Upper lobe of left lung (tissue), 6 donors: ENCODE measurements around the gene RFK. TPM values are rescaled to one million over a fixed set of nuclear protein-coding genes. Genes with fewer than 3 reads are reported as not detected.
A peak's percentile ranks its signal among the peaks of the same experiment; 100 is the strongest.

Experiments used
- ATAC-seq, 2 donors: fragments of 200-7000 bp; cut with Tn5 transposase; one replicate each; pipeline ENCODE4 v1.9.1; 2022; ENCODE audit warnings: mild to moderate bottlenecking in 2 of 2, moderate library complexity in 2 of 2; ENCODE audit not compliant: low FRiP score in 2 of 2
- DNase-seq, 2 donors: peaks; one replicate each; pipeline ENCODE4 v3.0.0-alpha.2; 2019 to 2020
- H3K27ac ChIP-seq, 4 donors: fragments of 200-600 bp; sonication (generic); one replicate each; pipeline ENCODE4 v1.5.1; 2016 to 2019
- H3K27me3 ChIP-seq, 4 donors: fragments of 200-600 bp; sonication (generic); one replicate each; pipeline ENCODE4 v1.5.1; 2017 to 2019
- H3K36me3 ChIP-seq, 4 donors: fragments of 200-600 bp; sonication (generic); one replicate each; pipeline ENCODE4 v1.5.1; 2016 to 2019
- H3K4me1 ChIP-seq, 4 donors: fragments of 200-600 bp; sonication (generic); one replicate each; pipeline ENCODE4 v1.5.1; 2018 to 2019
- H3K4me3 ChIP-seq, 4 donors: fragments of 200-600 bp; sonication (generic); one replicate each; pipeline ENCODE4 v1.5.1; 2017 to 2019; ENCODE audit warnings: mild to moderate bottlenecking in 2 of 4, moderate library complexity in 1 of 4
- H3K9me3 ChIP-seq, 4 donors: fragments of 200-600 bp; sonication (generic); one replicate each; pipeline ENCODE4 v1.5.1; 2018 to 2019
- CTCF ChIP-seq, 6 experiments: fragments of 450-650 bp in 4 of 6; fragments of 200-600 bp in 2 of 6; sonication (generic) in 2 of 6; IDR thresholded peaks; one replicate each; pipeline ENCODE4 v1.5.1; 2016 to 2019; ENCODE audit warnings: antibody characterized with exemption in 6 of 6
- EP300 ChIP-seq, 4 donors: sonication (generic); formaldehyde crosslinking; IDR thresholded peaks; one replicate each; pipeline ENCODE4 v1.5.1; 2017; ENCODE audit warnings: antibody characterized with exemption in 4 of 4, control low read depth in 2 of 4
- POLR2A ChIP-seq, 4 donors: fragments of 450-650 bp; IDR thresholded peaks; one replicate each; pipeline ENCODE4 v1.5.1; 2016 to 2017; ENCODE audit warnings: antibody characterized with exemption in 4 of 4, mild to moderate bottlenecking in 2 of 4
- POLR2AphosphoS5 ChIP-seq, 2 donors: sonication (generic); formaldehyde crosslinking; IDR thresholded peaks; one replicate each; pipeline ENCODE4 v1.5.1; 2017; ENCODE audit warnings: antibody characterized with exemption in 2 of 2
- WGBS, 2 donors: methylation state at CpG; one replicate each; pipeline ENCODE4 v1.1.5; 2017 to 2018; 5-methylcytosine and 5-hydroxymethylcytosine counted together
- total RNA-seq, 6 donors: library from RNA; depleted of rRNA in 4 of 6; stranded (reverse); fragments of >200 nt in 4 of 6; gene quantifications; one replicate each; pipeline versions ENCODE4 v1.1.0 to v1.2.1, GENCODE V29; 2016 to 2021
- donor health status: DM: no; HTN: no; CAD: no; lungs with moderate emphysema.
- donor health status: DM: no; HTN: yes; CAD: no; lungs with severe emphysema.

Gene RFK
- total RNA-seq, 6 donors from 2014 or later, result 4.8 to 24.3 (median 14.7) TPM

- ATAC-seq (no peak), DNase-seq (no peak)
- Histone ChIP-seq H3K9me3 (no peaks in the 10 kb centered on the region), H3K27me3 (no peaks in the 10 kb centered on the region), H3K4me3 (no peak overlapping the region), H3K36me3 (no peaks in the 10 kb centered on the region), H3K27ac (no peak overlapping the region), H3K4me1 (peaks cover 0 to 8% (median 5%) of the 10 kb centered on the region in 4 donors)
- TF ChIP-seq EP300 (IDR thresholded peaks at IDR 0.05) (no peak), POLR2AphosphoS5 (IDR thresholded peaks at IDR 0.05) (no peak), POLR2A (IDR thresholded peaks at IDR 0.05) (no peak), CTCF (IDR thresholded peaks at IDR 0.05) (no peak)
These were observed 11.6 kb upstream of the RFK start for GRCh38 chr9:76405868-76406267.

- Histone ChIP-seq H3K27ac (no peak overlapping the region), H3K27me3 (no peaks in the 10 kb centered on the region), H3K9me3 (no peaks in the 10 kb centered on the region), H3K4me3 (no peak overlapping the region), H3K4me1 (peaks cover 0 to 8% (median 5%) of the 10 kb centered on the region in 4 donors), H3K36me3 (no peaks in the 10 kb centered on the region)
- ATAC-seq (no peak), DNase-seq (no peak)
- 63 to 71% methylated on average over 3 of the region's 3 CpGs for WGBS, 2 donors
- no peak for TF ChIP-seq POLR2AphosphoS5 (IDR thresholded peaks at IDR 0.05)
- TF ChIP-seq CTCF (IDR thresholded peaks at IDR 0.05), result no peak
- no peak for TF ChIP-seq POLR2A (IDR thresholded peaks at IDR 0.05)
- TF ChIP-seq EP300 (IDR thresholded peaks at IDR 0.05), result no peak
These were observed 11.1 kb upstream of the RFK start for GRCh38 chr9:76405340-76405739.

- WGBS, 2 donors, result 67 to 81% methylated on average over 1 of the region's 1 CpG
- no peaks in the 10 kb centered on the region for H3K36me3 ChIP-seq
These were observed 10.2 kb upstream of the RFK start for GRCh38 chr9:76404401-76404800.

GRCh38 chr9:76403352-76403751, 9.1 kb upstream of the RFK start:
- Histone ChIP-seq H3K9me3 (no peaks in the 10 kb centered on the region), H3K36me3 (no peaks in the 10 kb centered on the region), H3K4me1 (peaks cover 0 to 8% (median 5%) of the 10 kb centered on the region in 4 donors), H3K4me3 (no peak overlapping the region), H3K27me3 (no peaks in the 10 kb centered on the region), H3K27ac (peak overlapping the region in 2 of 4 donors; percentile 51 to 61)
- ATAC-seq, result peak; percentile 46 to 88
- DNase-seq, result no peak
- TF ChIP-seq EP300 (IDR thresholded peaks at IDR 0.05) (no peak), CTCF (IDR thresholded peaks at IDR 0.05) (peak; percentile 39 to 77 (median 58))
- WGBS, 2 donors, result 3 to 5% methylated on average over 2 of the region's 2 CpGs

More at GRCh38 chr9:76404401-76404800, 10.2 kb upstream of the RFK start:
- Histone ChIP-seq H3K27ac (no peak overlapping the region), H3K4me3 (no peak overlapping the region), H3K9me3 (no peaks in the 10 kb centered on the region), H3K27me3 (no peaks in the 10 kb centered on the region), H3K4me1 (peaks cover 0 to 8% (median 5%) of the 10 kb centered on the region in 4 donors)
- no peak for DNase-seq
- ATAC-seq, result no peak
- TF ChIP-seq EP300 (IDR thresholded peaks at IDR 0.05) (no peak), POLR2AphosphoS5 (IDR thresholded peaks at IDR 0.05) (no peak)

GRCh38 chr9:76401580-76402354, 7.5 kb upstream of the RFK start:
- Histone ChIP-seq H3K27me3 (no peaks in the 10 kb centered on the region), H3K4me3 (no peak overlapping the region), H3K4me1 (peaks cover 0 to 8% (median 5%) of the 10 kb centered on the region in 4 donors), H3K27ac (no peak overlapping the region), H3K36me3 (no peaks in the 10 kb centered on the region), H3K9me3 (no peaks in the 10 kb centered on the region)
- no peak for TF ChIP-seq POLR2AphosphoS5 (IDR thresholded peaks at IDR 0.05)
- no peak for TF ChIP-seq POLR2A (IDR thresholded peaks at IDR 0.05)
- TF ChIP-seq CTCF (IDR thresholded peaks at IDR 0.05), result no peak
- no peak for TF ChIP-seq EP300 (IDR thresholded peaks at IDR 0.05)
- ATAC-seq, result no peak
- no peak for DNase-seq
- WGBS, 2 donors, result 76 to 80% methylated on average over 3 of the region's 3 CpGs
